Activated CD8-positive, alpha-beta T cell treated with anti-CD3 and anti-CD28 coated beads for 36 hours (primary cell): ENCODE data around the gene NDRG4. TPM values are rescaled to one million over a fixed set of nuclear protein-coding genes. Genes with fewer than 3 reads are reported as not detected.

Experiments used
- ATAC-seq: fragments of 200-7000 bp; cut with Tn5 transposase; one replicate; pipeline ENCODE4 v1.10.0; 2021; ENCODE audit warnings: mild to moderate bottlenecking, moderate library complexity
- CTCF ChIA-PET: fragments of 350-600 bp; sonication (Branson Sonifier 250); formaldehyde crosslinking; loops from one replicate; lab custom pipeline; 2021; ENCODE audit warnings: antibody characterized with exemption; lab: Charles Lee
- POLR2A ChIA-PET: fragments of 350-600 bp; sonication (Branson Sonifier 250); formaldehyde crosslinking; loops from one replicate; lab custom pipeline; 2021; ENCODE audit warnings: antibody characterized with exemption; lab: Charles Lee
- DNase-seq: peaks from one replicate; pipeline ENCODE4 v3.0.0-alpha.2; 2020
- H3K27ac Mint-ChIP-seq: one replicate; pipeline ENCODE4 v1.8.0; 2021; ENCODE audit warnings: mild to moderate bottlenecking, mixed read lengths
- H3K27me3 Mint-ChIP-seq: one replicate; pipeline ENCODE4 v1.8.0; 2021; ENCODE audit warnings: mixed read lengths
- H3K36me3 Mint-ChIP-seq: one replicate; pipeline ENCODE4 v1.8.0; 2021; ENCODE audit warnings: low read depth, mixed read lengths
- H3K4me1 Mint-ChIP-seq: one replicate; pipeline ENCODE4 v1.8.0; 2021; ENCODE audit warnings: low read depth, mixed read lengths
- H3K4me3 Mint-ChIP-seq: one replicate; pipeline ENCODE4 v1.8.0; 2021; ENCODE audit warnings: mild to moderate bottlenecking, moderate library complexity, mixed read lengths
- H3K9me3 Mint-ChIP-seq: one replicate; pipeline ENCODE4 v1.8.0; 2021; ENCODE audit warnings: mixed read lengths
- CTCF ChIP-seq: fragments of 200-600 bp; IDR thresholded peaks from one replicate; pipeline ENCODE4 v1.8.0; 2022; ENCODE audit warnings: antibody characterized with exemption, mild to moderate bottlenecking
- intact Hi-C: fragments of 100-400 bp; cut with micrococcal nuclease; formaldehyde crosslinking; loops from one replicate; pipeline ENCODE4 v1.10.0; 2022
- total RNA-seq, 2 experiments: library from RNA; stranded (reverse); gene quantifications; one replicate each; pipeline ENCODE4 v1.2.3, GENCODE V29; 2021

The NDRG4 gene
- total RNA-seq, 2 experiments from 2014 or later = 1.3 to 1.6 TPM

DNA sequence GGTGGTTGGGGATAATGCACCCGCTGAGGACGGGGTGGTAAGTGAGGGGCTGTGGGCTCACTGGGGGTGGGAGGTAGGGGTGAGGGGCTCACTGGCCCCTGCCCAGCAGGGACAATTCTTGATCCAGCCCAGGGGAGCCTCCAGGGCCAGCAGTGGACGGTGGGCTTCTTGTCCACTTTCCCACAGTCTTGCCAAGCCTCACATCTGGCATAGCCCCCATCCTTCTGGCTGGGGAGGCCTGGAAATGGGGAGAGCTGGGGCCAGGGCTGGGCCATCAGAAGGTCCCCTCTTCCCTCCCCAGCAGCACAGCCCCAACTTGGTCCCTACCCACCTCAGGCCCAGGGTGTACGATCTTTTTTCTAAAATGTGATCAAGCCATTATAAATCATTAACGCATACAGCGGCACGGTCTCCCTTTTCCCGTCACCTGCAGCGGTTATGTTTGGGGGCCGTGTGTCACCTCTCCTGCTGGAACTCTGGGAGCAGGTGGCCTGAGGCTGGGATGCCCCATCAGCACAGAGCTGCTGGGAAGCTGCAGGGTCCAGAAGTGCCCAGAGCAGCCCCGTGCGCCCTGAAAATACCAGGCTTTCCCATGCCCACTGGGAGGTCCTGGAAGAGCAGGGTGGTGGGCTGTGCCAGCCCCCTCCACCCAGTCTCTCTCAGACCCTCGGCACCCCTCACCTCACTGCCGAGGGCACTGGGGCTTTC lies 8.2 kb downstream of the NDRG4 start:
- POLR2A ChIA-PET = interaction anchor here (1.3 kb wide), 1 partner anchor 226 kb away, joined by 3 read pairs; the partner anchor contains the start of gene GOT2
- peaks cover under 1% of the 10 kb centered on the region for H3K36me3 Mint-ChIP-seq
- CTCF ChIA-PET = no interaction called here
- intact Hi-C loops = loop anchor here (10.0 kb wide), 1 partner anchor 157 kb away; no protein-coding TSS in a partner anchor
- peaks cover 4% of the 10 kb centered on the region for H3K4me1 Mint-ChIP-seq
- no peak overlapping the region for H3K27ac Mint-ChIP-seq
- H3K4me3 Mint-ChIP-seq = no peak overlapping the region
- ATAC-seq (no peak), DNase-seq (peak; percentile 0)
- TF ChIP-seq CTCF = no peak
- H3K27me3 Mint-ChIP-seq = no peaks in the 10 kb centered on the region
- no peaks in the 10 kb centered on the region for H3K9me3 Mint-ChIP-seq

DNA sequence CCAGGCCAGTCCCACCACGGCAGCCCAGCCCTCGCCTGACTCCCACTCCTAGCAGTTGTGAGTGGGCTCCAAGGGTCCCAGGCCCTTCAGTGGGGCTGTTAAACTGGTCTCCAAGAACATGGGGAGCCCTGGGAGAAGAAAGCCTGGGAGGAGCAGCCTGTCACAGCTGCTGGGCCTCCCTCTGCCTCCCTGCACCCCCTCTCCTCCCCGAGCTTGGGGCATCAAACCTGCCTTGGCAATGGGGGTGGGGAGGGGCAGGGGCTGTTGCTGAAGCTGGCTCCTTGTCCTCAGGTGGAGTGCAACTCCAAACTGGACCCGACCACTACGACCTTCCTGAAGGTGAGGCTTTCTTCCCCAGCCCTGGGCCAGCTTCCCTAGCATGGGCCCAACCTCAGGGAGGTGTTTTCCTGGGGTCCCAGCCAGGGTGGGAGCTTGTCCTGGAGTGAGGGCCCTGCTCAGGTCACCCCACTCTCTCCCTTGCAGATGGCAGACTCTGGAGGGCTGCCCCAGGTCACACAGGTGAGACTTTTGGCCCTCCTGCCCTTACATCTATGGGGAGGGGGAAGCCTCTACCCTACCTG lies 8.8 kb downstream of the NDRG4 start:
- ATAC-seq (no peak), DNase-seq (no peak)
- Mint-ChIP-seq H3K27ac (no peak overlapping the region), H3K9me3 (no peaks in the 10 kb centered on the region), H3K4me1 (peaks cover 8% of the 10 kb centered on the region), H3K27me3 (no peaks in the 10 kb centered on the region), H3K4me3 (no peak overlapping the region), H3K36me3 (peaks cover 3% of the 10 kb centered on the region)
- ChIA-PET POLR2A (interaction anchor here (1.2 to 1.3 kb wide), 2 partner anchors 10 to 226 kb away, joined by 3 read pairs; partner anchors contain the start of gene GOT2), CTCF (interaction anchor here (0.9 to 1.5 kb wide), 2 partner anchors 172 to 248 kb away, joined by 3 to 5 read pairs; no protein-coding TSS in a partner anchor)
- TF ChIP-seq CTCF = no peak
- intact Hi-C loops = loop anchor here (10.0 kb wide), 1 partner anchor 156 kb away; no protein-coding TSS in a partner anchor

GRCh38 chr16:58509256-58510096 lies 9.5 kb downstream of the NDRG4 start:
- peaks cover 11% of the 10 kb centered on the region for H3K4me1 Mint-ChIP-seq
- ChIA-PET POLR2A (interaction anchor here (1.2 to 1.3 kb wide), 2 partner anchors 9 to 225 kb away, joined by 3 read pairs; partner anchors contain the start of gene GOT2), CTCF (interaction anchor here (0.9 to 1.5 kb wide), 3 partner anchors 10 to 247 kb away, joined by 3 to 5 read pairs (median 3); partner anchors contain the start of gene NDRG4)
- TF ChIP-seq CTCF = no peak
- H3K4me3 Mint-ChIP-seq = no peak overlapping the region
- intact Hi-C loops = loop anchor here (10.0 kb wide), 2 partner anchors 155 to 255 kb away; no protein-coding TSS in a partner anchor
- peaks cover 3% of the 10 kb centered on the region for H3K36me3 Mint-ChIP-seq
- H3K27me3 Mint-ChIP-seq = no peaks in the 10 kb centered on the region
- ATAC-seq = no peak
- H3K9me3 Mint-ChIP-seq = no peaks in the 10 kb centered on the region
- peak; percentile 0 for DNase-seq
- no peak overlapping the region for H3K27ac Mint-ChIP-seq

DNA sequence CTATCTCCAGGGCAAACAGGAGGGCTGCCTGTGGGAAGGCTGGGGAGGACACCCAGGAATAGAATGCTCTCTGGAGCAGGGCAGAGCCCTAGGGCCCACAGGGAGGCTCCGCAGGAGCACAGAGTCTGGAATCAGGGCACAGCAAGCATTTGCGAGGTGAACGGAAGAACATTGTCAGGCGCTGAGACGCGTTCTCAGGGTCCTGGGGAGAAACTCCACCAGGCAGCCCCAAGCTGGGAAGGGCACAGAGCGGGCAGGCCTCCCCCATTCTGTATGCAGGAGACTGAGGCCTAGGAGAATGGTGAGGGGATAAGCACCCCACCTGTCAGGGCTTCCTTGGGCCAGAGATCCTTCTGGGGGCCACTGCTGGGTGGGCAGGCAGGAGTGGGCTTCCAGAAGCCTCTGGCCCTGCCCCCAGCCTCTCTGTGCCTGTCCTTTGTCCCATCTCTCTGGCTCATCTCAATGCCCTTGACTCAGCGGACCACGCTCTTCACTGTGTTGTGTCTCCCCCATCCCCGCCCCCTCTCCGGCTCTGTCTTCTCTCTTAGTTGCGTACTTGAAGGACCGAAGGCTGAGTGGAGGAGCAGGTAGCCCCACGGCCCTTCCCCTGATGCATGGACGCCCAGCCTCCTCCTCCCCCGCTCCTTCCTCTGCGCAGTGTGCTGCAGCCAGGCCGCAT lies 10.3 kb downstream of the NDRG4 start:
- POLR2A ChIA-PET = interaction anchor here (0.7 to 1.2 kb wide), 2 partner anchors 8 to 15 kb away, joined by 3 read pairs; no protein-coding TSS in a partner anchor
- H3K27ac Mint-ChIP-seq = no peak overlapping the region
- DNase-seq (peak; percentile 2), ATAC-seq (no peak)
- H3K9me3 Mint-ChIP-seq = no peaks in the 10 kb centered on the region
- H3K4me1 Mint-ChIP-seq = peaks cover 15% of the 10 kb centered on the region
- CTCF ChIA-PET = interaction anchor here (0.9 to 1.5 kb wide), 4 partner anchors 10 to 246 kb away, joined by 3 to 5 read pairs (median 3); partner anchors contain the start of gene NDRG4
- TF ChIP-seq CTCF = no peak
- H3K36me3 Mint-ChIP-seq = peaks cover 9% of the 10 kb centered on the region
- intact Hi-C loops = loop anchor here (10.0 kb wide), 1 partner anchor 255 kb away; no protein-coding TSS in a partner anchor
- H3K4me3 Mint-ChIP-seq = no peak overlapping the region
- no peaks in the 10 kb centered on the region for H3K27me3 Mint-ChIP-seq
